Measurements from ENCODE around the gene PSD2.

The PSD2 gene

DNA sequence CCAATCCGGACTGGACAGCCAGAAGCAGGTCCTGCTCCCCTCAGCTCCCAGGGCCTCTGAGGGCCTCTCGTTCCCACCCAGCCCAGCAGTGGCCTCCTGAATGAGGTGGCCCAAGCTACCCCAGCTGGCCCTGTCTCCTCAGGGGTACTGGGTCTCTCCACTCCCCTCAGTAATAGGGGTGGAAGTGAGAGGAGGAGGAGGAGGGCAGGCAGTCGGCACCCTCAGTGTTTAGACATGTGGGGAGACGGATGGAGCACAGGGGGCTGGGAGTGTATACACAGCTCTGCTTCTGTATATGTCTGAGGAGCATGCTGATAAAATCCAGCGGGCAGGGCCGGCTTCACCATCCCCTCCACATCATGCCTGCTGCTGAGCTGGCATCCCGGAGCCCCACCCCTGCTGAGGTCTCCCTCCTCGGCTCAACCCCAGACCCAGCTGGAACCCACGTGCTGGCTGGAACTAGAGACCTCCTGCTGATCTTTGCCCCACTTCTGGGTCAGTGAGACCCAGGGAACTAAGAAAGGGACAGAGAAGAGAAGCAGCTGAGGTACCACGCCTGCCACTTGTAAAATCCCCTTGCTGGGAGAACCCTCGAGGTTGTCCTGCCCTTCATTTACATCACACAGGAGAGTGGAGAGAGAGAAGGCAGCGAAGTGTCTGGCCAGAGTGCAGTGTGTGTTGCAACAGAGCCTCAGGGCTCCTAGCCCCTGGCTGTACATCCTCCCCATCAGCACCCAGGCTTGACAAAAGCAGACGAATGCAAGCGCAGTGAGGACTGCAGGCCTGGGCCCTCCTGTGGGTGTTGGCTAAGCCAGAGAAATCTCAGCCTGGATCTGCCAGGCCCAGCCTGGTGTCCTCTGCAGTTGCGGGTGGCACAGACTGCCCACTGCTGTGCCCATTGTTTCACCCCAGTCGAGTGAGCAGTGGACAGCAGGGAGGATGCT is 77.5 kb downstream of the PSD2 start:
- DNase-seq (ENCODE audit: low read depth in 2 of 2), result no peak

DNA sequence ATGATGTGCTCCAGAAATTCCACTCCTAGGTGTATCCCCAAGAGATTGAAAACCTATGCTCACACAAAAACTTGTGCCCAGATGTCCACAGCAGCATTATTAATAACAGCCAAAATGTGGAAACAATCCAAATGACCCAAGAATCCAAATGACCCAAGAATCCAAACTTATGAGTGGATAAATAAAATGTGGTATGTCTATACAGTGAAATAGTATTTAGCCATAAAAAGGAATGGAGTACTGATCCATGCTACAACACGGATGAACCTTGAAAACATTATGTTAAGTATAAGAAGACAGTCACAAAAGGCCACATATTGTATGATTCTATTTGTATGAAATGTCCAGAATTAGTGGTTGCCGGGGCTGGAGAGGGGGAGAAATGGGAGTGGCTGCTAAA is 80.3 kb downstream of the PSD2 start:
- DNase-seq (ENCODE audit: low read depth in 2 of 2), result no peak

DNA sequence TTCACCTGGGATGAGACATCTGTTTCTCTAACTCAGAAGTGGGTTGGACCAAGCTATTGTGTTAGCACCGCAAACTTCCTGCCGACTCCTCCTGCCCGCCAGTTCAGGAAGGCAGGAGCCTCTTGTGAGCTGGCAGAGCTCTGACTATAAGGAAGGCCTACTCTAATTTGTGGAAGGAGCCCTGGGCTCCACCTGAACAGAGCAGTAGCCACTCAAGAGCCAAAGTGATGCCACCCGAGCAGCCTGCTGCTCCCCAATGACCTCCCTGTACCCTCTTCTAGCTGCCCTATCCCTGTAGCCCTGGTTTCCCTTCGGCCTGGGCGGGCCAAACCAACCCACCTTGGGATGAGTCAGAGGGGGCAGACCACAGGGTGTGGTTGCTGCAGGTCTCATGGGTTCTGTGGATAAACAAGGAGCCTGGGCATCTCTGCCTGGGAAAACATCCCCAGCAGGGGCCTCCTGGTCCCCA is 81.6 kb downstream of the PSD2 start:
- DNase-seq (ENCODE audit: low read depth in 2 of 2), result no peak

DNA sequence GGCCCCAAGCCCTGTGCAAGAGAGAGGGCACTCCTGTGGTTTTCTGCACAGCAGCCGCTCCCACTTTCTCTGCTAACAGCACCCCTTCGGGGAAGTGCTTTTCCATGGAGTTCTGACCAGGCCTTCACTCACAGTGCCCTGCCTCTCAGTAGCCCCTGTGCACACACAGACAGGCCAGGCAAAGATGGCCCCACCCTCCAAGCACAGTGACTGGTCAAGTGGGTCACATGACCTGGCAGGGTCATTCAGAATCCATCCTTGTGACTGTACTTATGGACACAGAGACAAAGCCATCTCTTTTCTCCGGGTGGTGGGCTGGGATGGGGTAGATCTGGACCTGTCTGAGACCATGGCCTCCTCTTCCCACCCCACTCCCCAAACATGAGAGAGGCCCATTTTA is 82.5 kb downstream of the PSD2 start:
- no peak for DNase-seq (ENCODE audit: low read depth in 2 of 2)

DNA sequence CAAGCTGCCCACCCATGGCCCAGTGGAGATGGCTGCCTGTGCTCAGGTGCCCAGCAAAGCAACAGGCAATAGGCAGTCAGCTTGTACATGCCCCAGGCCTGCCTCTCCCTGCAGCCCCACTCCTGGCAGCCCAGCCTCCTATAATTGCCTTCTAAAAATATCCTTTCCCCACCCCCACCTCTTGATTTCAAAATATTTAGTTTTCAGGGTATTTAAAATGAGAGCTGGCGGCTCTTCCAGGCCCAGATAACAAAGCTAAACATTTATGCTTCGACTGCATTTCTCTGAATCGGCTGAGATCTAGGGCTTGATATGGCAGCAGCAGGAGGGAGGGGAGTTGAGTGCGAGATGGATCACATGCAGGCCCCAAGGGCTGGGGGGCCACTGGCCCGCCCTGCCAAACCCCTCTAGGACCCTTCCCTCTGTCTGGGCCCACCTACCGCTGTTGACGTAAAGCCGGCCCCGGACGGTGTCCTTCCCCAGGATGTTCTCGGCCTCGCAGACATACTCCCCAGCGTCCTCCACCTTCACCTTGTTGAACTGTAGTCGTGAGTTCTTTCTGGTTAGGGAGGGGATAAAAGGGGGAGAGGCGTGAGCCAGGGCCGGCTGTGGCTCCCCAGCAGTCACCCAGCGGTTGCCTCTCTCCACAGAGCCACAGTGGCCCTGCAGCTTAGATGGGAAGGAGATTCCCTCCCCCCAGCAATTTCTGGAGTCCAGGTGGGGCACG is 85.0 kb downstream of the PSD2 start:
- no peak for DNase-seq (ENCODE audit: low read depth in 2 of 2)

DNA sequence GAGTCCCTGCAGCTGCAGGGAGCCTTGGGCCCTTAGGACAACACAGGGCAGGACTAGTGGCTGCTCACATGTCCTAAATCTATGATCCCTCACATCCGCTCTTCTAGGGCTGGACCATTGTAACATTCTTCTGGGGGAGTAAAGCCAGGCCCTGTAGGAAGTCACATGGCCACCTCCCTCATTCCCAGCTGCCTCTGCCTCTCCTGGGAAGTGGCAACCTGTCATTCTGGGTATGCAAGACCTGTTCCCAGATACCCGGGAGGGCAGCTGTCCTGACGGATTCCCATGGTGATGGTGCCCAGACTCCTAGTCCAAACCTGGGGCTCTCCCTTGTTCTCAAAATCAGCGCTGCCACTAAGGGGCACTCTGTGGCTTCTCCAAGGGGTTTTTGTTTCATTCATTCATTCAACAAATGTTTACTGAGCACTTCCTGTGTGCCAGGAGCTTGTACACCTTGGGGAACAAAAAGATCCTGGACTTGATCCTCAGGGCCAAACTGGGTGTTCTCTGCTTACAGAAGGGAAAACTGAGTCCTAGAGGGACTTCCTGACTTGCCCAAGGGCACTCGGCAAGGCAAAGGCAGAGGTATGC is 85.6 kb downstream of the PSD2 start:
- DNase-seq (ENCODE audit: low read depth in 2 of 2), result no peak

DNA sequence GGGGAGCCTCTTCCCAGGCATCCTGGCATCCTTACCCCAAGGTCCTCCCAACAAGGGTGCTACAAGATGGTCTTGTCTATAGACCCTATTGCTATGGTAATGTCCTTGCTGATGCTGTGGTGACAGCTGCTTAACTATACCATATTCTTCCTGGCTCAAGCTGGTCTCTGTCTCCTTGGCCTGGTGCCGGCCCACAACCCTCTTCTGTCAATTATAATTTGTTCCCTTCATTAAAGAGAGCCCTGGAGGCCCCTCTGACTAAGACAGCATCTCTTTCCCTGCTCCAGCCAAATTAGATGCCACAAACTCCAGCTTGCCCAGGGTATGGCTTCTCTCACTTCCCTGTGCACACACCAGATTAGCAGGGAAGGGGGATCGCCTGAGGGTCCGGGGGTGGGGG is 86.7 kb downstream of the PSD2 start:
- no peak for DNase-seq (ENCODE audit: low read depth in 2 of 2)

DNA sequence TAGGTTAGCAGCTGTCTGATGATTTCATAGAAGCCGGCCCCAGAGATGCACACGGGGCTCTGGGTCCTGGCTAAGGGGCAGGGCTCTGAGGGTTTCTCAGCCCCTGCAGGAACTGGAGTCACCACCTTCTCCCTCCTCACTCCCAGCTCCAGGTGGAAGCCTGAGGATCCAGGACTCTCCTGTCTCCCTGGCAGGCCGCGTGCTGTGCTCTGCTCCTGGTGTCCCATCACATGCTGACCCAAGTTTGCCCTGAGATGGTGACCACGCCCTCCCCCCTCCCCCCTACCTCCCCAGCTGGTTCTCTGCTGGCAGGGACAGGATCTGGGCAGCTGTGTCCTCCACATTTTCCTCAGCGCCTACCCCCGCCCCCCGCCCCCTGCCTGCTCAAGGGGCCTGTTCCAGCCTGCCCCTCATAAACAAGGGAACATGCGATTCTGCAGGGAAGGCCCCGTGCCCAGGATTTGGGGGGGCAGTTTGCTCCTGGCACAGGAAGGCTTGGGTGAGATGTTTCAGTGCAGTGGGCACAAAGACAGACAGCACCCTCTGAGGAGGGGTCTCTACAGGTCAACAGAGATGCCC is 87.4 kb downstream of the PSD2 start:
- DNase-seq (ENCODE audit: low read depth in 2 of 2), result no peak

DNA sequence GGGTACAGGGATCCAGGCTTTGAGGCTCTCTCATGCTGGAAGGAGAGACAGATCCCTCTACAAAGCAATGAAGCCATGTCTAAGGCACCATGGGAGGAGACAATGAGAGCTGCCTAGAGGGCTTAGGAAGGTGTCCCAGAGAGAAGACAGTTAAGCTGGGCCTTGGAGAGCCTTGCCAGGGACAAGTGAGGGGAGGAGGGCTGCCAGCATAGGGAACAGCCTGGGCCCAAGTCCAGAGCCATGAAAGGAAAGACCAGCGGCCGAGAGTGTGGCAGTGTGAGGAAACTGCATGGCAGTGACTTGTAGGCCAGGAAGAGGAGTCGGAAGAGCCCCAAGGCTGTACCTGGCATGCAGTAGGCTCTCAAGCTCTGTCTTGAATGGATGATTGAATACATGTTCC is 88.5 kb downstream of the PSD2 start:
- DNase-seq (ENCODE audit: low read depth in 2 of 2), result no peak

DNA sequence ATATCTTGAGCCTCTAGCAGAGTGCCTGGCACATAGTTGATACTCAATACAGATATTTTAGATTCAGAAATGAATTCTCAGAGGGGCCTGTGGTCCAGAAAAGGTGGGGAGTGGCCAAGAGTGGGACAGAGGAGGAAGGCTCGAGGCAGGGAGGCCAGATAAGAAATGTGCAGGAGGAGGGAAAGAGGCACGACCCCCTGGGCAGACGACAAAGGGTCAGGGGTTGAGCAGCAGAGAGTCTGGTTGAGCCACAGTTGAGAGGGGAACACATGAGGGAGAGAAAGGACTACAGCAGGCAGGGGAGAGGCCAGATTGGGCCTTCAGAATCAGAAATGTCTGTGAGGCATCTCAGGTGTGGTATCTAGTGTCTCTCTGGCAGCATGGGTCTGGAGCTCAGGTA is 89.1 kb downstream of the PSD2 start:
- no peak for DNase-seq (ENCODE audit: low read depth in 2 of 2)

DNA sequence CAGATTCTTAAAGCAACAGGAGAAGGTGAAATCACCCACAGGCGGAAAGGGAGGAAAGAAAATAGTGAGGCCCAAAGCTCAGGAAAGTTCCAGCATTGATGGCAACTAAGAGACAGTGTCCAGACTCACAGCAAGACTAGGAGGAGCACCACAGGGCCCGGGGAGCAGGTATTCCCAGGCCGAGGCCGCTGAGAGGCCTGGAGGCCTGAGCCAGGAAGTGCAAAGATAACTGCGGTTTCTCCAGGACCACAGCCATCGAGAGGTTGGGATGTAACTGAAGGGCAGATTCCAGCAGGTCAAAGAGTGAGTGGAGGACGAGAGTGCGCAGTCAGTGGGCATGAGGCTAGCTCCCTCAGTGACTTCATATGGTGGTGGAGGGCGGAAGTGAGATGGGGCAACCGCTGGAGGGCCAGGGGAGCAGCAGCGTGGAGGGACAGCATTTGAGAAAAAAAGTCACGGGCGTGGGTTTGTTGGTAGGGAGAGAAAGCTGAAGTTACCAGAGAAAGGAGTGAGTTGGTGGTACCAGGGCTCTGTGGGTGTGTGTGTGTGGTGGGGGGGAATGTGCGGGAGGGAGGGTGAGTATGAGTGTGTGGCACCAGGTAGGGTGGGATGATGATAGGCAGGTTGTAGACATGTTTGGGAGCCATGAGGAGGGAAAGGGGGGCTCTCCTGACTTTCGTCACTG is 89.7 kb downstream of the PSD2 start:
- no peak for DNase-seq (ENCODE audit: low read depth in 2 of 2)

DNA sequence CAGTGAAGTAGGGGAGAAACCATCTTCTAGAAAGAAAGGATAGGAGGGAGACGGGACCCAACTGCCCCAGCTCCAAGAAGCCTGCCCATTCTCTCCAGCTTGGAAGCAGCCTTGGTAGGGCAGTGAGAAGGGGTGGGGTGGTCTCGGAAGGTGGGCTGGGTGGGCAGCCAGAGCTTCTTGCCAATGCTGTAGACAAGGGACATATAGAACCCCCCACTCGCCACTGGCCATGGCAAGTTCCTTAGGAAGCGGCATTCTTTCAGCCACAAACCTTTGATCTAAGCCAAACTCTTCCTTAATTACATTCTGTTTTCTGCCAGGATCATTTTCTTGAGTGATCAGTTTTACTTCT is 90.2 kb downstream of the PSD2 start:
- DNase-seq (ENCODE audit: low read depth in 2 of 2), result no peak

DNA sequence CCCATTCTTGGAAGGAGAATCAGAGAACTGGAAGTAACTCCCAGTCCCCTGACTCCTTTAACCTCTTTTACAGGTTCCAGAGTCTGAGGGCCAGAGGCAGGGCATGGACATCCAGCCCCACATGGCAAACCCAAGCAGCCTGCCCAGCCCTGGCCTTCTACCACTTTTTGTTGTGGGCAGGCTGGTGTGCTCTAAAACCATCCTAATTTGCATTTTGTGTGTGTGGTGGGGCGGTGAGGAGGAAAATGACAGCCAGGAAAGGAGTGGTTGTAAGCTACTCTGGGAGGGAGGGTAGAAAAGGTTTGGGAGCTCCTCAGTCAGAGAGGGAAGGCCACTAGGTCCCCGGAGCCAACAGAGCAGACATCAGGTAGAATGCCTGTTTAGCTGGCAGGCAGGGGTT is 90.6 kb downstream of the PSD2 start:
- no peak for DNase-seq (ENCODE audit: low read depth in 2 of 2)

DNA sequence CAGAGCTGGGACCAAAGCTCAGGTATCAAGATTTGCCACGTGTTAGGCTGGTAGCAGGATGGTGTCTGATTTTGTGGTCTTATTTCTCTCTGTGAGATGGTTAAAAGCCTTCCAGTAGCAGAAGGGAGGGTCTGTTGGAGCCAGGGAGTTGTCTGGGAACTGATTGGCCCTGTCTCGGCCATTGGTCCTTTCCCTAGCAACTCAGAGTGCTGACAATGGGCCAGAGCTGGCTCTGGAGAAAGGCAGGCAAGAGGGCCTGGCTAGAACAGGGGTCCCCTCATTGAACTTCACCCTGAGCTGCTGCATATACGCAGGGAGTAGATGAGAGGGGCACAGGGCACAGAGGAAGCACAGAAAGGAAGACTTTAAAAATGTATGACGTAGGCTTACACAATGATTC is 92.8 kb downstream of the PSD2 start:
- DNase-seq (ENCODE audit: low read depth in 2 of 2), result no peak

DNA sequence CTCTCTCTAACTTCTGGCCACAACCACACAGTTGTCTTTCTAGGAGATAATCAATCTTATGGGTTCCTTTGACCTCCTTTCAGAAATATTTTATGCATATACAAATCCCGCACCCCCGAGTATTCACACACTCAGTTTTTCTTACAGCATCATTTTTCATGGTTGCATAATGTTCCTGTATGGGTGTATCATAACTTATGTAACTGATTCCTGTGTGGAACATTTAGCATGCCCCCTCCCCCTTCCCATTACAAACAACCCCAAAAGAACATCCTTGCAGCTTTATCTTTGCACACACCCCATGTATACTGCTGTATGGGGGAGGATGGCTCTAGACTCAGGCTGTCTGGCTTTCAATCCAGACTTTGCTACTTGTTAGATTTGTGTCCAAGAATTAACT is 93.8 kb downstream of the PSD2 start:
- no peak for DNase-seq (ENCODE audit: low read depth in 2 of 2)

DNA sequence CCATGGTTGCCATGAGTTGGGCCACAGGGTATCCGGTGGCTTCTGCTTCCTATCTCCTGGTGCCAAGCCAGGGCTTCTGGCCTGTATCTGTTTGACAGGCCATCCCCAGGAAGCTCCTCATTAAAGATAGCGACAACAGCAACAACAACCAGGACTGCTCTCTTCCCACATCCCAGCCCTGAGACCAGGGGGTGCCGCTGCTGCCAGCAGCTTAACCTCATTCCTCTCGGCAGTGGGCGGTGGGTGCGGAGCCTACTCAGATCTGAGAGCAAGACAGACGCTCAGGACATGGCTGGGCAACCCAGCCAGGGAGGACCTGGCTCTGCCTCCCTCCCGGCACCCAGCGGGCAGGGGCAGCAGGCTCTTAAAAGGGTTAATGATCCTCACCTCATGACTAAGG is 98.3 kb downstream of the PSD2 start:
- no peak for DNase-seq (ENCODE audit: low read depth in 2 of 2)

Measured in stimulated activated CD8-positive, alpha-beta memory T cell treated with anti-CD3 and anti-CD28 coated beads, Interleukin-15, amount 100 ng/mL, for 48 hours (primary cell).